HEK293T (cell line): ENCODE data around the gene FILIP1.

ENCODE experiments used
- CTCF ChIA-PET: fragments of 350-600 bp; formaldehyde crosslinking; extraction: SDS; loops from one replicate; lab custom pipeline; 2021; ENCODE audit warnings: antibody characterized with exemption, inconsistent platforms; lab: Yijun Ruan, JAX
- POLR2A ChIA-PET: fragments of 350-600 bp; formaldehyde crosslinking; extraction: SDS; loops from one replicate; lab custom pipeline; 2020; ENCODE audit warnings: antibody characterized with exemption, inconsistent platforms; lab: Yijun Ruan, JAX
- DNase-seq: peaks from one replicate; pipeline ENCODE4 v3.0.0; 2012; ENCODE audit warnings: mixed read lengths; ENCODE audit errors: extremely low spot score
- ARNT ChIP-seq: fragments of 450-650 bp; IDR thresholded peaks from 2 replicates; pipeline ENCODE4 v1.6.1; 2017; ENCODE audit warnings: mild to moderate bottlenecking
- BHLHE40 ChIP-seq: fragments of 450-650 bp; IDR thresholded peaks from 2 replicates; pipeline ENCODE4 v1.6.1; 2016; ENCODE audit warnings: mild to moderate bottlenecking, moderate library complexity, borderline replicate concordance
- CTBP1 ChIP-seq: fragments of 450-650 bp; IDR thresholded peaks from 2 replicates; pipeline ENCODE4 v1.6.1; 2016; ENCODE audit warnings: borderline replicate concordance
- ELF4 ChIP-seq: fragments of 450-650 bp; IDR thresholded peaks from 2 replicates; pipeline ENCODE4 v1.6.1; 2017; ENCODE audit warnings: antibody characterized with exemption
- FOXA1 ChIP-seq: fragments of 450-650 bp; IDR thresholded peaks from 2 replicates; pipeline ENCODE4 v1.6.1; 2016; ENCODE audit warnings: mild to moderate bottlenecking
- FOXK2 ChIP-seq: fragments of 450-650 bp; IDR thresholded peaks from 2 replicates; pipeline ENCODE4 v1.6.1; 2016; ENCODE audit warnings: mild to moderate bottlenecking
- FOXM1 ChIP-seq: fragments of 450-650 bp; IDR thresholded peaks from 2 replicates; pipeline ENCODE4 v1.6.1; 2017; ENCODE audit warnings: mild to moderate bottlenecking, borderline replicate concordance
- HDGF ChIP-seq: fragments of 450-650 bp; IDR thresholded peaks from 2 replicates; pipeline ENCODE4 v1.6.1; 2017; ENCODE audit warnings: antibody characterized with exemption, borderline replicate concordance
- L3MBTL2 ChIP-seq: fragments of 450-650 bp; conservative IDR thresholded peaks from 2 replicates; pipeline ENCODE4 v1.6.1; 2016; ENCODE audit warnings: mild to moderate bottlenecking
- LEF1 ChIP-seq: fragments of 450-650 bp; IDR thresholded peaks from 2 replicates; pipeline ENCODE4 v1.6.1; 2017; ENCODE audit warnings: mild to moderate bottlenecking, borderline replicate concordance
- NFRKB ChIP-seq: fragments of 450-650 bp; IDR thresholded peaks from 2 replicates; pipeline ENCODE4 v1.6.1; 2016; ENCODE audit warnings: mild to moderate bottlenecking, moderate library complexity
- SP1 ChIP-seq: fragments of 450-650 bp; IDR thresholded peaks from 2 replicates; pipeline ENCODE4 v1.6.1; 2017
- SUZ12 ChIP-seq: fragments of 450-650 bp; IDR thresholded peaks from 2 replicates; pipeline ENCODE4 v1.6.1; 2016; ENCODE audit warnings: mild to moderate bottlenecking
- TARDBP ChIP-seq: fragments of 450-650 bp; IDR thresholded peaks from 2 replicates; pipeline ENCODE4 v1.6.1; 2016
- ZNF384 ChIP-seq: fragments of 450-650 bp; IDR thresholded peaks from 2 replicates; pipeline ENCODE4 v1.6.1; 2016
- TF ChIP-seq, protein P1 (sequence below): fragments of 450-650 bp; IDR thresholded peaks from 2 replicates; pipeline ENCODE4 v1.6.1; 2016

Gene FILIP1

DNA sequence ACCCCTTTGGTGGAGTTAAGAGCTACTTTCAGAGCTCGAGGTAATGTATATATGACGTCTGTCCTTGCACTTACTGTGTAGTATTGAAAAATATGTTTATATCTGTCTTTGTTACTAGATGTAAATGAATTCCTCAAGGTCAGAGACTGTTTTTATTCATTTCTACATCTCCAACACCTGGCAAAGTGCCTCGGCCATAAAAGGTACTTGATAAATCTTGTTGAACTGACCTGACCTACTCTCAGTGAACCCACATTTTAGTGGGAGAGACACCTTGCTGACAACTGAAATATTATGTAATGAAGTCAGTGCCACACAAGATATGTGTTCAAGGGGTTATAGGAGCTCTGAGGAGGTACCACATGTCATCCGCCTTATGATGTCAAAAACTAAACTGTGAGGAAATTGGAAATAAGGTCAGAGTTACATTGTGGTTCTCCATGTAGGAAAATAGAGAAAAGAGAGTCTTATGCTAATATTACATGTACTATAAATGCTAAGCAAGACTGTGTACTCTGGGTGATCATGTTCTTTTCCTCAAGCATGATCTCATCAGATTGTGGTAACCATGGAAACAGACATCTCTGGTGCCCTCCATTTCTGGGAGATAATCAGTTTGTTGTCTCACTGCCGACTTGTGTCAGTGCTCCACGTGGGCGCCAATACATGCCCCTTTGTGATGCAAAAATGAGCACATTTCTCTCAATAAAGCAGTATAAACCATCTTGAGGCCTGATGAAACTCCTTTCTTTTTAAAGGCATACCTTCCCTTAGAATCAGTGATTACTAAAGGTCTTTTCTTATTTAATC is 203.3 kb downstream of the FILIP1 start:
- ChIA-PET CTCF (no interaction called here), POLR2A (no interaction called here)
- DNase-seq: no peak
- TF ChIP-seq NFRKB: no peak
- no peak for TF ChIP-seq SUZ12
- no peak for TF ChIP-seq ZNF384
- TF ChIP-seq L3MBTL2: no peak
- TF ChIP-seq ELF4: no peak
- no peak for TF ChIP-seq HDGF
- no peak for TF ChIP-seq ARNT
- TF ChIP-seq CTBP1: no peak
- TF ChIP-seq LEF1: no peak
- no peak for TF ChIP-seq FOXM1
- no peak for TF ChIP-seq FOXA1
- no peak for TF ChIP-seq BHLHE40

DNA sequence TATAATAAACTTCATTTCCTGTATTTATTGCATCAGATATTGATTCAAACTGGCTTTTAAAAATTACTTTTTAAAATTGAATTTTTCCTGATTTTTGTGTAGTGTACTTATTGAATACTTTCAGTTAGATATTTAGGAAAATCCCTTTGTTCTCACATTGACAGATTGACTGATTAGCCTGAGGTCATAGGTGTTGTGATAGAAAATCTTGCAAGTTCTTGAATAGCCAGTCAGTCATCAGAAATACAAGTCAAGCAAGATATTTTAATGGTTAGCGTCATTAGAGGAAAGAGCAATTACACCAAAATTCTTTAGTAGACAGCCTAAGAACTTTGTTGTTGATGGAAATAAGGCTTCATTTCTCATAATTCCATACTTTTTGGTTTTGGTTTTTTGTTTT is 205.6 kb downstream of the FILIP1 start:
- ChIA-PET POLR2A (no interaction called here), CTCF (no interaction called here)
- no peak for TF ChIP-seq LEF1
- no peak for TF ChIP-seq ZNF384
- DNase-seq: no peak

DNA sequence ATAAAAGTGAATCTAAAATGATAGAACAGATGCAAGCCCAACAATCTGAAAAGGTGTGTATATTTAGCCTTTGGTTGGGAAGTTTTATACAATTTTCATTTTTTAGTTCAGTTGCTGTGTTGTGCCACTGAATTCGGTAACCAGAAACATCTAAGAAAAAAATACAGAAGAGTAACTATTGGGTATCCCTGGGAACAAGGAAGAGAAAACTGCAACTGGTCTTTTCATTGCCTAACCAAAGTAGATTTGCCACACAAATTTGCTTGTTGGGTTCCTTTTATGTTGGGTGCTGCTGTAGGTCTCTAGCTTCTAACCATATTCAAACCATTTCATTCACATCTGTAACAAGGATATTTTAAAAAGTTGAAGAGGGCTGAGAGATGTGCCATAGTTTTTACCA is 206.2 kb downstream of the FILIP1 start:
- TF ChIP-seq, protein P1, sequence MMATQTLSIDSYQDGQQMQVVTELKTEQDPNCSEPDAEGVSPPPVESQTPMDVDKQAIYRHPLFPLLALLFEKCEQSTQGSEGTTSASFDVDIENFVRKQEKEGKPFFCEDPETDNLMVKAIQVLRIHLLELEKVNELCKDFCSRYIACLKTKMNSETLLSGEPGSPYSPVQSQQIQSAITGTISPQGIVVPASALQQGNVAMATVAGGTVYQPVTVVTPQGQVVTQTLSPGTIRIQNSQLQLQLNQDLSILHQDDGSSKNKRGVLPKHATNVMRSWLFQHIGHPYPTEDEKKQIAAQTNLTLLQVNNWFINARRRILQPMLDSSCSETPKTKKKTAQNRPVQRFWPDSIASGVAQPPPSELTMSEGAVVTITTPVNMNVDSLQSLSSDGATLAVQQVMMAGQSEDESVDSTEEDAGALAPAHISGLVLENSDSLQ: no peak
- TF ChIP-seq ELF4: no peak
- TF ChIP-seq CTBP1: no peak
- no peak for TF ChIP-seq SUZ12
- no peak for TF ChIP-seq FOXK2
- no peak for TF ChIP-seq BHLHE40
- no peak for TF ChIP-seq ZNF384
- no peak for TF ChIP-seq HDGF
- no peak for TF ChIP-seq TARDBP
- no peak for TF ChIP-seq NFRKB
- no peak for DNase-seq
- ChIA-PET CTCF (no interaction called here), POLR2A (no interaction called here)

DNA sequence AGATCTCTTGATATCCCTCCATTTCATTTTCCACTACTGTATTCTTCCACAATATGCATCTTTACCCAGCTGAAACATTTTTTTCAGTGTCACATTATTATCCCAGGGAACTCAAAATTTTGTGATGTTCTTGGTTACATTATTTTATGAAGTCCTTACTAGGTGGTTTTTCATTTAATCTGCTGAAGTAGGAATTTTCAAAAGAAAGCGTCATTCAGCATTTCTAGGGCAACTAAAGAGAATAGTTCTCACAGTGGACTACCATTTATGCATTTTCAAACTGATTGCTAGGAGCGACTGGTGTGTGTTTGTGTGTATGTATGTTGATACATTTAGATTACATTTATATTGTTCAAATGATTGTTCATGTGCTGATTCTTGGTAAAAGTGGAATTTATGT is 206.6 kb downstream of the FILIP1 start:
- ChIA-PET CTCF (no interaction called here), POLR2A (no interaction called here)
- DNase-seq: no peak
- TF ChIP-seq, protein P1: no peak
- TF ChIP-seq FOXK2 (no peak), ARNT (no peak), BHLHE40 (no peak), SUZ12 (no peak), NFRKB (no peak), LEF1 (no peak), ELF4 (no peak), CTBP1 (no peak), FOXM1 (no peak), SP1 (no peak), HDGF (no peak), TARDBP (no peak), ZNF384 (no peak), FOXA1 (no peak)

DNA sequence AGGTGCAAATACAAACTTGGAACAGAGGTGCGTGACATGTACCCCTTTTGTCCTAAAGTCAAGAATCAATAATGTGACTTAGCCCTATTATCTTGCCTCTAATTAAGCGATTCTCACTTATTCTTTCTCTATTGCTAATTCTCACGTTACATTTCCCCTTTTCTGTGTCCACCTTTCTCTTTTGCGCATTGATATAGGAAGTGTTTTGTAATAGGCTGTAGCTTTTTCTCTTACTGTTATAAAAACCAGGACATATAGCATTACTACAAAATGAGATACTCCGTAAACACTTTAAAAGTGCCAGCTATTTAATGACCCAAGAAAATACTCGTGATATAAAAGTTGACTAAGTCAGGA is 208.3 kb downstream of the FILIP1 start:
- POLR2A ChIA-PET: interaction anchor here (0.6 to 2.1 kb wide), 10 partner anchors 13 to 317 kb away, joined by 3 to 10 read pairs (median 4); partner anchors contain the start of genes COX7A2 and SENP6
- CTCF ChIA-PET: interaction anchor here (0.6 kb wide), 1 partner anchor 76 kb away, joined by 3 read pairs; no protein-coding TSS in a partner anchor
- DNase-seq: no peak
- TF ChIP-seq TARDBP (no peak), L3MBTL2 (peak; percentile 15), FOXA1 (no peak), CTBP1 (no peak)
- TF ChIP-seq, protein P1: no peak

DNA sequence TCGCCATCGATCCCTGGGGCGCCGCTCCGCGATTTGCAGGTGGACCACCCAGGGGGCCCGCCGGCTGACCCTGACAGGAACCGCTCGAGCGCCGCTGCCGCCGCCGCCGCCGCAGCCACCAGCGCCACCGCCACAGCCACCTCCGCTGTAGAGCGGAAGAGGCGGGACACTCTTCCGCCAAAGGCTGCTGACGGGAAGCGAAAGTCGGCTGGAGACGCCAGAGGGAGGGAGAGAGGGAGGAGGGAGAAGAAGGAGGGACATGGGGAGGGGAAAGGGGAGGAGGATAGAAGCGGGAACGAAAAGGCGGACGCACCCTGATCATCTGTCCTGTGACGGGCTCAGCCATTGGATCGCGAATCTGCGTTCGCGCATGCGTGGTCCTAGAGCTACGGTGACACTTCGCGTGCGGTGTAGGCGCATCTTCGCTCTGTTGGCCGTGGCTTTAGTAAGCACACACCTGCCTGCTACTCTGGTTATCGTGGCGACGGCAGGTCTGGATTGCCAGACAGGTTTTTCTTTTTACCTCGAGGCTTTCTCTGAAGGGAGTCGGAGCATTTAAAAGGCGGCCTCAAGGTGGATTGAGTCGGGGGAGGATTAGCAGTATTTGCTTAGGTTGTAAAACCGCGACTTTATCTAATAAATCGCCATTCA is 208.8 kb downstream of the FILIP1 start, which contains the start of gene TMEM30A:
Gene TMEM30A (minus strand): TSS at position 161 of the 651 bp plus-strand sequence. CDS start 154 bp downstream, at position 7.
- TF ChIP-seq NFRKB (no peak), SP1 (no peak), ZNF384 (no peak), BHLHE40 (no peak), LEF1 (no peak), HDGF (no peak), FOXM1 (no peak), SUZ12 (no peak), FOXK2 (no peak), FOXA1 (no peak), CTBP1 (peak; percentile 31; the same call in 1 of the 2 replicates), ELF4 (no peak), TARDBP (no peak), ARNT (peak; percentile 74), L3MBTL2 (peak; percentile 91)
- TF ChIP-seq, protein P1: peak; percentile 81
- CTCF ChIA-PET: no interaction called here

More for the DNA sequence above, 208.8 kb downstream of the FILIP1 start, which contains the start of gene TMEM30A:
- POLR2A ChIA-PET: interaction anchor here (0.6 to 2.1 kb wide), 14 partner anchors 9 to 317 kb away, joined by 3 to 10 read pairs (median 4); partner anchors contain the start of genes COX7A2 and SENP6
- DNase-seq: peak; percentile 92
